ENCODE data around the gene ADAMTS3.
A peak's percentile ranks its signal among the peaks of the same experiment; 100 is the strongest.

DNA sequence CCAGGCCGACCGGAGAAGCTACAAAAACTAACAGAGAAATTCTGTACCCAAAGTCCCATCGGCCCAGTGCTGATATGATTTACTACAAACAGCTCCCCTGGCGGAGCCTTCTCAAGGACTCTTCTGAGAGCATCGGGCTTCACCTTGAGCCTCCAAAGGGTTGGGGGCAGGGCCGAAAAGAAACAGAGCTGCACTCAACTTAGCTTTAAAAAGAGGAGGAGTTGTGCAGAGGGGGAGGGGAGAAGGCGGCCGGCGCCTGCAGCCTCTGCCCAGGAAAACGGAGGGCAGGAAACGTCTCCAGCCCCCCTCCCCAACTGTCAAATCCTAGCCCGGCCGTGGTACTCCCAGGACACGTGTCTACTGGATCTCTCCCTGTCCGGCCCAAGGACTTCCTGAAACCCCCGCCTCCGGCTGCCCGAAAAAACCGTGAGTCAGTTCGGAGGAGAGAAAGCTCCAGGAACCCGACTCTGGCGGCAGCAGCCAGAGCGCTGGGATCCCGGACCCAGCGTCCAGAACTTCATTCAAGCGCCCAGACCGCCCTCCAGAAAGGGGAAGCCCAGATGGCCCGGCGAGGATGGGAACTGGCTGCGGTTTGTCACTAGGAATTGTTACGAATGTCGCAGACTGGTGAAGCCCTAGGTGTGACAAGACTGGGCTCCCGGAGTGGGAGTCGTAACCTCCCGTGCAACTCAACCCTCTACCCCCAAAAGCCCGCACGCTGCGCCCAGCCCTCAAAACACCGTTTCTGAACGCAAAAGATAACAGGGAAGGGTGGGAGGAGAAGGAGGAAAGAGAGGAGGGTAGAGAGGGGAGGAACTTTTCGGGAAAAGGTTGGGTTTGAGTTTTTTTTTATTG lies 973 bp downstream of the ADAMTS3 start:
- TF ChIP-seq, protein P1, sequence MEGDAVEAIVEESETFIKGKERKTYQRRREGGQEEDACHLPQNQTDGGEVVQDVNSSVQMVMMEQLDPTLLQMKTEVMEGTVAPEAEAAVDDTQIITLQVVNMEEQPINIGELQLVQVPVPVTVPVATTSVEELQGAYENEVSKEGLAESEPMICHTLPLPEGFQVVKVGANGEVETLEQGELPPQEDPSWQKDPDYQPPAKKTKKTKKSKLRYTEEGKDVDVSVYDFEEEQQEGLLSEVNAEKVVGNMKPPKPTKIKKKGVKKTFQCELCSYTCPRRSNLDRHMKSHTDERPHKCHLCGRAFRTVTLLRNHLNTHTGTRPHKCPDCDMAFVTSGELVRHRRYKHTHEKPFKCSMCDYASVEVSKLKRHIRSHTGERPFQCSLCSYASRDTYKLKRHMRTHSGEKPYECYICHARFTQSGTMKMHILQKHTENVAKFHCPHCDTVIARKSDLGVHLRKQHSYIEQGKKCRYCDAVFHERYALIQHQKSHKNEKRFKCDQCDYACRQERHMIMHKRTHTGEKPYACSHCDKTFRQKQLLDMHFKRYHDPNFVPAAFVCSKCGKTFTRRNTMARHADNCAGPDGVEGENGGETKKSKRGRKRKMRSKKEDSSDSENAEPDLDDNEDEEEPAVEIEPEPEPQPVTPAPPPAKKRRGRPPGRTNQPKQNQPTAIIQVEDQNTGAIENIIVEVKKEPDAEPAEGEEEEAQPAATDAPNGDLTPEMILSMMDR (IDR thresholded peaks at IDR 0.05): peak; percentile 37
- TF ChIP-seq POLR2AphosphoS5 (IDR thresholded peaks at IDR 0.05; ENCODE audit: low read depth, low read length) (no peak), REST (IDR thresholded peaks at IDR 0.05; ENCODE audit: insufficient read depth in 1 of 2, low read depth in 2 of 2, low read length in 1 of 2) (no peak), SIN3A (IDR thresholded peaks at IDR 0.05; ENCODE audit: borderline replicate concordance, insufficient read depth, low read depth, low read length) (no peak)

Measured in Panc1 (cell line).